NCI-H2081 (cell line): ENCODE measurements around the gene LIN54.
"Not testable (repeated sequence)": the region's sequence is repeated elsewhere in the genome, so short reads cannot be mapped to it uniquely, and the experiment has no call there.

Experiments used
- DNase-seq, 2 experiments: peaks; one replicate each; lab custom pipeline; 2025; lab: John Stamatoyannopoulos, UW

The LIN54 gene

DNA sequence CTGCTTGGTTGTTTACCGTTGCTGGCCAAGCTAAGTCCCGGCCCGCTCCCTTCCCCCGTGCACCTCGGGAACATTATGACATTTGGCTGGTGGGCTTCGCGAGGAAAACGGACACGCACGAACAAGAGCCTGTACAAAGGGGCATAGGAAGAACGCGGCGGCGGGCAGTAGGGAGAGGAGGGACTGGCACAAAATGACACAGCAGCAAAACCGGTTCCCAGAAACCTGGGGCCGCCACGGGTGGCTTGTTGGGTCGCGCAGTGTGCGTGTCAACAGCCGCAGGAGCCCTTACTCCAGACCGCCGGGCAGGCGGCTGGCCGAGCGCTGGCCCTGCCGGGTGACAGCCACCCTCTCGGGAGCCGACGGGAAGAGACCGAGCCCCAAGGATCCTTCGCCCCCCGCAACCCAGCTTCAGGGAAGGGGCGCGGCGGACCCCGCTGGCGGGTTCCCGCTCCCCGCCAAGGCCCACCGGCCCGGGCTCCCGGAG is 1.6 kb upstream of the LIN54 start:
- DNase-seq, result peak; percentile 10 to 22

GRCh38 chr4:83011689-83012199 is 1.1 kb upstream of the LIN54 start:
- no peak for DNase-seq

- peak in 1 of 2 experiments; percentile 0 for DNase-seq
These were observed 507 bp downstream of the LIN54 start for GRCh38 chr4:83010111-83010521.

- DNase-seq, result no peak
These were observed 1.1 kb downstream of the LIN54 start for GRCh38 chr4:83009529-83009928.

DNA sequence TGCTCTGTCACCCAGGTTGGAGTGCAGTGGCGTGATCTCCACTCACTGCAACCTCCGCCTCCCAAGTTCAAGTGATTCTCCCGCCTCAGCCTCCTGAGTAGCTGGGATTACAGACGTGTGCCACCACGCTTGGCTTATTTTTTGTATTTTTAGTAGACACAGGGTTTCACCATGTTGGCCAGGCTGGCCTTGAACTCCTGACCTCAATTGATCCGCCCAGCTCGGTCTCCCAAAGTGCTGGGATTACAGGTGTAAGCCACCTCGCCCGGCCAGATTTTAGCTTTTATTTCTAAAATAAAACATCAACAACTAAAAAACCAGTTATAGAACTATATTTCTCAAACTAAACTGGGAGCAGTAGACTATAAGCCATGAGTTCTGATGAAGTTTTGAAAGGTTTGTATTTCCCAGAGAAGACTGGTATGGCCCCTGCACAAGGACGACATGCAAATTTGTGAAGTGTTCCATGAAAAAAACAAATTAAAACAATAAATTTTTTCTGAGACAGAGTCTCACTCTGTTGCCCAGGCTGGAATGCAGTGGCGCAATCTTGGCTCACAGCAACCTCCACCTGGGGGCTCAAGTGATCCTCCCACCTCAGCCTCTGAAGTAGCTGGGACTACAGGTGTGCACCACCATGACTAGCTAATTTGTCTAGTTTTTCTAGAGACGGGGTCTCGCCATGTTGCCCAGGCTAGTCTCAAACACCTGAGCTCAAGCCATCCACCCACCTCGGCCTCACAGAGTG is 7.4 kb downstream of the LIN54 start:
- DNase-seq, result not testable (repeated sequence)

DNA sequence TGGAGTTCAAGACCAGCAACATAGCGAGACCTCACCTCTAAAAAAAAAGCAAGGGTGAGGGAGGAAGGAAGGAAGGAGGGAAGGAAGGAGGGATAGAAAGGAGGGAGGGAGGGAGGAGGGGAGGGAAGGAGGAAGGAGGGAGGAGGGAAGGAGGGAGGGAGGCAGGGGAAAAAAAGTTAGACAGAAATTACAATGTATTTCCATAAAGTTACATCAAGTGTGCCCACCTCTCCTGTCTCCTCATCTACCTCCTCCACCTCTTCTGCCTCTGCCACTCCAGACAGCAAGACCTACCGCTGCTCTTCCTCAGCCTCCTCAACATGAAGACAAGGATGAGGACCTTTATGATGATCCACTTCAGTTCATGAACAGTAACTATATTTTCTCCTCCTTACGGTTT is 8.3 kb downstream of the LIN54 start:
- DNase-seq, result no peak

GRCh38 chr4:82998898-82999297 is 11.7 kb downstream of the LIN54 start:
- DNase-seq, result peak in 1 of 2 experiments; percentile 9

DNA sequence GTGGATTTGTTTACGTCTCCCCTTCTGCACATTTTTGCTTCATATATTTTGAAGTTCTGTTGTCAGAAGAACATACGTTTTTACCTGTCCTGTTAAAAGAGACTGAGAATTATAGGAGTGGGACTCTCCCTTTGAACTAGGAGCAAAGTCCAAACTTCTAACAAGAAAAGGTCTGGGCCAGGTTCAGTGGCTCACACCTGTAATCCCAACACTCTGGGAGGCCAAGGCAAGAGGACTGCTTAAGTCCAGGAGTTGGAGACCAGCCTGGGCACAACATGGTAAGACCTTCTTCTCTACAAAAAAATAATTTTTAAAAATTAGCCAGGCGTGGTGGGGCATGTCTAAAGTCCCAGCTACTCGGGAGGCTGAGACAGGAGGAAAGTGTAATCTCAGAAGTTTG is 15.8 kb downstream of the LIN54 start:
- no peak for DNase-seq

- no peak for DNase-seq
These were observed 20.8 kb downstream of the LIN54 start for GRCh38 chr4:82989575-82990429.

DNA sequence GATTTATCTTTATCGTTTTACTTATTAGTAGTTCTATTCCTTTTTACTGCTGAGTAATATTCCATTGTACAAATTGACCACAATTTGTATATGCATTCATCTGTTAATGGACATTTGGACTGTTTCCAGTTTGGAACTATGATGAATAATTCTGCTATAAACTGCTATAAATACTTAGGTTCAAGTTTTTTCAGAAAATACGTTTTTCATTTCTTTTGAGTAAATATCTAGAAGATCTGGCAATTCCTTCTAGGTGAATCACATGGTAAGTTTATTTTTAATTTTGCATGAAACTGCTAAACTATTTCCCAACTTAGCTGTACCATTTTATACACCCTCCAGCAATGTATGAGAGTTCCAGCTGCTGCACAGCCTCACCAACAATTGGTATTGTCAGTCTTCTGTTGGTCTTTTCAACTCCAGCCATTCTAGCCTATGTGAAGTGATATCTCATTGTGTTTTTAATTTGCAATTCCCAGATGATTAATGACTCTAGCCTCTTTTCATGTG is 22.2 kb downstream of the LIN54 start:
- no peak for DNase-seq

DNA sequence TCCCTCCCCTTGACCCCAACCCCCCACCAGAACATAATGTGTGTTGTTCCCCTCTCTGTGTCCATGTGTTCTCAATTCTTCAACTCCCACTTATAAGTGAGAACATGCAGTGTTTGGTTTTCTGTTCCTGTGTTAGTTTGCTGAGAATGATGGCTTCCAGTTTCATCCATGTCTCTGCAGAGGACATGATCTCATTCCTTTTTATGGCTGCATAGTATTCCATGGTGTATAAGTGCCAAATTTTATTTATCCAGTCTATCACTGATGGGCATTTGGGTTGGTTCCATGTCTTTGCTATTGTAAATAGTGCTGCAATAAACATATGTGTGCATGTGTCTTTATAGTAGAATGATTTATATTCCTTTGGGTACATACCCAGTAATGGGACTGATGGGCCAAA is 23.1 kb downstream of the LIN54 start:
- DNase-seq, result not testable (repeated sequence)

DNA sequence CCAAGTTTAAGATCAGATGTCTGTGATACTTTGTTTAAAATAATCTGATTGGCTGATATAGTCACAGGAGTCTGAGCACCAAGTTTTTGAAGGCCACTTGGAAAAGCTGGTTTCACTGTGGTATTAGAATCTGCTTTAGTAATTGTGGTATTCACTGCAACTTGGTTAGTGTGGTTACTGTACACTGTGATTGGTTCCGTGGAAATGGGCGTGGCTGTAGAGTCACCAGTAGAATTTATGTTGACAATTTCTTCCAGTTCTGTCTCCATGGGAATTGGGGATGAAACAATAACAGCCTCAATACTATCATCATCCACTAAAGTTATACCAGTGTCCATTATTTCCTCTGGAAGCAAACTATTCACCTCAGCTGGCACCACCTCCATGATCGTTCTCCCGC is 26.2 kb downstream of the LIN54 start:
- DNase-seq, result no peak

DNA sequence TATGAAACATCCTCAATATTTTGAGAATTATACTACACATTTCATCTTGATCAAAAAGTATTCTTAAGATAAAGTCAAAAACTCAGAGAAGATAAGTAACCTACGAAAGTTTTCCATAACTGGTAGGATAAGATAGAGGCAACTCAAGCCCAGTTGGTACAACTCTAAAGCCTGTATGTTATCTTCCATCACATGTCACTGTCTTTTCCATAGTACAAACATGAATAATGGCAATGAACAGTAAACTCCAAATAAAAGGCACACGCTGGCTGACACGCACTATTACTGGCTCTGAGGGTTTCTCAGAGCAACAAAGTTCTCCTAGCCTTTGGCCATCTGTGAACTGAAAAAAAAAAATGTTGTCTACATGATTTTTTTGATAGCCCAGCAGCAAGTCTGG is 27.2 kb downstream of the LIN54 start:
- DNase-seq, result no peak

- no peak for DNase-seq
These were observed 29.5 kb downstream of the LIN54 start for GRCh38 chr4:82981138-82981537.

DNA sequence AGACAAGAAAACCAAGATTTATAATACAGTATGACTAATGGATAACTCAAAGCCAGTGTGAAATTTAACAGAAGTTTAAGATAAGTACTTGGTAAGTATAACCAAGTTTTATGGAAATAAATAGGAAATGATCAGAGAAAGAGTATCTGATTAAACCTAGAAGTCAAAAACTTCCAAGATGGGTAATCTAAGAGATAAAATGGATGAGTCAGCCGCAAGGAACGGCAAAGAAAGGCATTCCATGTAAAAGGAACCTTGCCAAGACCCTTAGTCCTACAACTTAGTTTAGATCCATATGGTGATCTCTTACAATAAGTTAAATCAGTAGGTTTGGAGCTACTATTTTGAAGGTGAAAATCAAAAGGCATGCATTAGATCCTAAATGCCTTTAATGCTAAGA is 34.8 kb downstream of the LIN54 start:
- no peak for DNase-seq

GRCh38 chr4:82969414-82969813 is 41.2 kb downstream of the LIN54 start:
- no peak for DNase-seq

- no peak for DNase-seq
These were observed 41.7 kb downstream of the LIN54 start for GRCh38 chr4:82968972-82969371.

DNA sequence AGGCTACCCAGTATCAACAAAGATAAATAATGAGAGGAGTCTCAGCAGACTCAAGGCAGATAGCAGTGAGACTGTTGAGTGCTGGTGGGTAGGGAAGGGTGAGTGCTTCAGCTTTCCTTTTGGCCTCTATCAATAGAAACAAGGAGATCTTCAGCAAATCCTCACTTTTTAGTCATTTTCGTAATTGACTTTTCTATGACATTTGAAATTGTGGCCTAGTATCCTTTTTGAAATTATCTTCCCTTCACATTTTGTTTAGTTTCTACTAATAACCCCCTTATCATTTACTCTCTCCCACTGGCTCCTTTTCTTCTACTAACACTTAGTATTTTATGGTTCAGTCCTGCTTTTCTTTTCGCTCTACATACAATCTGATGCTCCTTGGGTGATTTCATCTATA is 44.9 kb downstream of the LIN54 start:
- DNase-seq, result no peak

DNA sequence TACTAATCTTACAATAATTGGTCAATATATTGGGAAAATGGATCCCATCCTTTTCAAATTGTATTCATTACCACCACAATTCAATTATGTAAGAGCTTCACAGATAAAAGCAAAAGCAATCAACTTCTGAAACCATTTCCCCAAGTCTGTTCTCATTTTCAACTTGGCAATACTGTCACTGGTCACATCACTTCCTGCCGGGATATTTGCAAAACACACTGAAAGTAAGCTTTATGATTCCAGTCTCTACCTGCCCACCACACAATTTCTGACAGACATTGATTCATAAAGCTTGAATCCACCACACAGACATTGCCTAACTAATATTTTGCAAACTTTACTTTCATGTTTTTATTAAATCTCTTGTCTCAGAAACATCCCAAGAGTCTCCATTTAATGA is 53.6 kb downstream of the LIN54 start:
- DNase-seq, result no peak

DNA sequence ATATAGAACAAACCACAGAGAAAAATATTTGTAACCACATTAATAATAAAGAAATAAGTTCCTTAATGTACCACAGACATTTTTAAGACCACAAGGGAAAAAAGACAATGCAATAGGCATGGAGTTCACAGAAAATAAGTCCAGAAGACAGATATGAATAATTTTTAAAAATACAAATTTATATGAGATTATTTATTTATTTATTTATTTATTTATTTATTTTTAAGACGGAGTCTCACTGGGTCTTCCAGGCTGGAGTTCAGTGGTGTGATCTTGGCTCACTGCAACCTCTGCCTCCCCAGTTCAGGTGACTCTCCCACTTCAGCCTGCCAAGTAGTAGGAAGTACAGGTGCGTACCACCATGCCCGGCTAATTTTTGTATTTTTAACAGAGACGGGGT is 56.4 kb downstream of the LIN54 start:
- DNase-seq, result no peak

- no peak for DNase-seq
These were observed 59.4 kb downstream of the LIN54 start for GRCh38 chr4:82951196-82951595.

GRCh38 chr4:82948647-82949204 is 61.9 kb downstream of the LIN54 start:
- no peak for DNase-seq
